ENCODE data around the gene EDAR.

- TF ChIP-seq POLR2A (IDR thresholded peaks at IDR 0.05): no peak
- TF ChIP-seq, protein P1, sequence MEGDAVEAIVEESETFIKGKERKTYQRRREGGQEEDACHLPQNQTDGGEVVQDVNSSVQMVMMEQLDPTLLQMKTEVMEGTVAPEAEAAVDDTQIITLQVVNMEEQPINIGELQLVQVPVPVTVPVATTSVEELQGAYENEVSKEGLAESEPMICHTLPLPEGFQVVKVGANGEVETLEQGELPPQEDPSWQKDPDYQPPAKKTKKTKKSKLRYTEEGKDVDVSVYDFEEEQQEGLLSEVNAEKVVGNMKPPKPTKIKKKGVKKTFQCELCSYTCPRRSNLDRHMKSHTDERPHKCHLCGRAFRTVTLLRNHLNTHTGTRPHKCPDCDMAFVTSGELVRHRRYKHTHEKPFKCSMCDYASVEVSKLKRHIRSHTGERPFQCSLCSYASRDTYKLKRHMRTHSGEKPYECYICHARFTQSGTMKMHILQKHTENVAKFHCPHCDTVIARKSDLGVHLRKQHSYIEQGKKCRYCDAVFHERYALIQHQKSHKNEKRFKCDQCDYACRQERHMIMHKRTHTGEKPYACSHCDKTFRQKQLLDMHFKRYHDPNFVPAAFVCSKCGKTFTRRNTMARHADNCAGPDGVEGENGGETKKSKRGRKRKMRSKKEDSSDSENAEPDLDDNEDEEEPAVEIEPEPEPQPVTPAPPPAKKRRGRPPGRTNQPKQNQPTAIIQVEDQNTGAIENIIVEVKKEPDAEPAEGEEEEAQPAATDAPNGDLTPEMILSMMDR (IDR thresholded peaks at IDR 0.05): no peak
Observed at GRCh38 chr2:108852375-108852774, 136.6 kb downstream of the EDAR start.

Measured in Peyer's patch (tissue), 4 donors.